BE2C (cell line): ENCODE data around the gene LRP1.

Source experiments
- DNase-seq: peaks from one replicate; pipeline ENCODE4 v3.0.0-alpha.2; 2020
- H3K27me3 ChIP-seq: fragments of 250-450 bp; sonication (Bioruptor Pico); 2 replicates; pipeline ENCODE4 v1.5.1; 2020; ENCODE audit warnings: mild to moderate bottlenecking
- H3K36me3 ChIP-seq: fragments of 250-450 bp; sonication (Bioruptor Pico); 2 replicates; pipeline ENCODE4 v1.5.1; 2020; ENCODE audit warnings: mild to moderate bottlenecking
- H3K4me1 ChIP-seq: fragments of 250-450 bp; sonication (Bioruptor Pico); 2 replicates; pipeline ENCODE4 v1.5.1; 2020
- H3K4me3 ChIP-seq: 2 replicates; pipeline ENCODE4 v1.5.1; 2011; ENCODE audit warnings: low read depth, low read length
- H3K9me3 ChIP-seq: fragments of 250-450 bp; sonication (Bioruptor Pico); 2 replicates; pipeline ENCODE4 v1.5.1; 2020
- CTCF ChIP-seq: IDR thresholded peaks from 2 replicates; pipeline ENCODE4 v1.5.1; 2012; ENCODE audit warnings: mild to moderate bottlenecking, low read depth, low read length

Gene LRP1

GRCh38 chr12:57159311-57159710 is 31.0 kb downstream of the LRP1 start:
- TF ChIP-seq CTCF: no peak
- H3K4me1 ChIP-seq: peaks cover 15% of the 10 kb centered on the region

GRCh38 chr12:57160040-57160439 is 31.8 kb downstream of the LRP1 start:
- H3K4me3 ChIP-seq: no peak overlapping the region
- peaks cover 10% of the 10 kb centered on the region for H3K4me1 ChIP-seq
- H3K9me3 ChIP-seq: no peaks in the 10 kb centered on the region; the same call in 1 of the 2 replicates
- no peak for DNase-seq
- TF ChIP-seq CTCF: no peak
- H3K27me3 ChIP-seq: no peaks in the 10 kb centered on the region
- no peaks in the 10 kb centered on the region for H3K36me3 ChIP-seq

More at GRCh38 chr12:57159311-57159710, 31.0 kb downstream of the LRP1 start:
- Histone ChIP-seq H3K4me3 (no peak overlapping the region), H3K36me3 (no peaks in the 10 kb centered on the region), H3K27me3 (no peaks in the 10 kb centered on the region), H3K9me3 (no peaks in the 10 kb centered on the region; the same call in 1 of the 2 replicates)
- no peak for DNase-seq

- Histone ChIP-seq H3K36me3 (no peaks in the 10 kb centered on the region), H3K4me3 (no peak overlapping the region), H3K27me3 (no peaks in the 10 kb centered on the region), H3K4me1 (peaks cover 10% of the 10 kb centered on the region; the same call in 1 of the 2 replicates), H3K9me3 (no peaks in the 10 kb centered on the region; the same call in 1 of the 2 replicates)
- DNase-seq: no peak
- no peak for TF ChIP-seq CTCF
Observed at GRCh38 chr12:57160741-57161140, 32.5 kb downstream of the LRP1 start.

GRCh38 chr12:57161491-57161890 is 33.2 kb downstream of the LRP1 start:
- no peak for DNase-seq
- Histone ChIP-seq H3K9me3 (no peaks in the 10 kb centered on the region; the same call in 1 of the 2 replicates), H3K27me3 (no peaks in the 10 kb centered on the region), H3K4me3 (no peak overlapping the region), H3K4me1 (peaks cover 10% of the 10 kb centered on the region; the same call in 1 of the 2 replicates), H3K36me3 (no peaks in the 10 kb centered on the region)
- no peak for TF ChIP-seq CTCF

- H3K27me3 ChIP-seq: no peaks in the 10 kb centered on the region
- no peaks in the 10 kb centered on the region for H3K9me3 ChIP-seq
- peaks cover 10% of the 10 kb centered on the region; the same call in 1 of the 2 replicates for H3K4me1 ChIP-seq
- no peak overlapping the region for H3K4me3 ChIP-seq
- H3K36me3 ChIP-seq: no peaks in the 10 kb centered on the region
- no peak for DNase-seq
- no peak for TF ChIP-seq CTCF
Observed at GRCh38 chr12:57162553-57163125, 34.4 kb downstream of the LRP1 start.

GRCh38 chr12:57164454-57164853 is 36.2 kb downstream of the LRP1 start:
- no peak overlapping the region for H3K4me3 ChIP-seq
- H3K27me3 ChIP-seq: no peaks in the 10 kb centered on the region
- no peak for TF ChIP-seq CTCF
- H3K4me1 ChIP-seq: no peaks in the 10 kb centered on the region
- no peaks in the 10 kb centered on the region for H3K9me3 ChIP-seq
- no peak for DNase-seq
- H3K36me3 ChIP-seq: no peaks in the 10 kb centered on the region
